Measurements from ENCODE around the gene DNAH12.

DNA sequence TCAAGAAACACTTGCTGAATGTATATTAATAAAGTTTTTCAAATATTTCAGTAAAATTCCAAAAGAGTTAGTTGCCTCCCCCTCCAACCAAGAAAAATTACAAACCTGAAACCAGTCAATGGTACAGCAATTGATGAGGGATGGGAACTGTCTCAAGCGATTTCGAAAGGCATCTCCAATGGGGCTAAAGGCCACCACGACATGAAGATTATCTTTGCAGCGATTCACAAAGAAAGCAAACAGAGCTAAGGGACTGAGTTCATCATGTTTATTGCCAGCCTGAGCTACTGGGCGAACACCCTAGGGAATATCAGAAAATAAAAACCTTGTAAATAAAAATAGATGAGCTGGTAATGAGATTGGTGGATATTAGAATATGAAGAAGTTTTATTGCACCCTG, 152.4 kb downstream of the DNAH12 start:
- TF ChIP-seq EZH2 (IDR thresholded peaks at IDR 0.05; ENCODE audit: insufficient read depth, poor library complexity, severe bottlenecking) (no peak), EZH2phosphoT487 (IDR thresholded peaks at IDR 0.05; ENCODE audit: insufficient read depth, low read depth) (no peak)
